Natural killer cell (primary cell): ENCODE measurements around the gene C6orf132. TPM values are rescaled to one million over a fixed set of nuclear protein-coding genes. Genes with fewer than 3 reads are reported as not detected.
A peak's percentile ranks its signal among the peaks of the same experiment; 100 is the strongest.

Experiments
- ATAC-seq, 3 donors: fragments of 150-1000 bp in 2 of 3; fragments of 200-7000 bp in 1 of 3; cut with Tn5 transposase; 1 replicate in 1 of 3; 2 replicates in 2 of 3; pipeline ENCODE4 v1.10.0; 2021; ENCODE audit warnings: mild to moderate bottlenecking in 2 of 3, moderate library complexity in 2 of 3
- DNase-seq, 2 donors: peaks; one replicate each; pipeline versions ENCODE4 v3.0.0 to v3.0.0-alpha.2; 2013 to 2021; ENCODE audit warnings: mixed read lengths in 1 of 2
- H3K27ac ChIP-seq: one replicate; pipeline ENCODE4 v1.5.1; 2013; ENCODE audit warnings: mild to moderate bottlenecking, low read length
- H3K27me3 ChIP-seq: one replicate; pipeline ENCODE4 v1.6.1; 2013; ENCODE audit warnings: low read length; ENCODE audit not compliant: control insufficient read depth, insufficient read depth
- H3K36me3 ChIP-seq: one replicate; pipeline ENCODE4 v1.6.1; 2013; ENCODE audit warnings: low read length; ENCODE audit not compliant: control insufficient read depth, insufficient read depth
- H3K4me1 ChIP-seq: one replicate; pipeline ENCODE4 v1.6.1; 2013; ENCODE audit warnings: low read length; ENCODE audit not compliant: control insufficient read depth, insufficient read depth
- H3K4me3 ChIP-seq: one replicate; pipeline ENCODE4 v1.5.1; 2013; ENCODE audit warnings: low read length
- H3K9me3 ChIP-seq: one replicate; pipeline ENCODE4 v1.6.1; 2013; ENCODE audit warnings: low read length; ENCODE audit not compliant: control insufficient read depth, insufficient read depth
- H3K27ac Mint-ChIP-seq, 2 donors: one replicate each; pipeline ENCODE4 v1.8.0; 2022; ENCODE audit warnings: mild to moderate bottlenecking in 2 of 2, mixed read lengths in 2 of 2, moderate library complexity in 1 of 2
- H3K27me3 Mint-ChIP-seq, 2 donors: one replicate each; pipeline ENCODE4 v1.8.0; 2022; ENCODE audit warnings: low read depth in 2 of 2, mixed read lengths in 2 of 2
- H3K36me3 Mint-ChIP-seq: one replicate; pipeline ENCODE4 v1.8.0; 2022; ENCODE audit warnings: mixed read lengths
- H3K4me1 Mint-ChIP-seq, 2 donors: one replicate each; pipeline ENCODE4 v1.8.0; 2022; ENCODE audit warnings: mixed read lengths in 2 of 2
- H3K4me3 Mint-ChIP-seq: one replicate; pipeline ENCODE4 v1.8.0; 2022; ENCODE audit warnings: mild to moderate bottlenecking, moderate library complexity, mixed read lengths
- H3K9me3 Mint-ChIP-seq, 2 donors: one replicate each; pipeline ENCODE4 v1.8.0; 2022; ENCODE audit warnings: mixed read lengths in 2 of 2
- WGBS: methylation state at CpG from one replicate; pipeline ENCODE4 v1.1.7; 2013; ENCODE audit warnings: missing lambda C conversion rate; ENCODE audit not compliant: insufficient coverage; 5-methylcytosine and 5-hydroxymethylcytosine counted together
- intact Hi-C: fragments of 100-400 bp; cut with micrococcal nuclease; formaldehyde crosslinking; loops from one replicate; pipeline ENCODE4 v1.14.2; 2022
- total RNA-seq, 4 donors: library from RNA; stranded (reverse); fragments of 120-200 nt in 1 of 4; gene quantifications; one replicate each; pipeline versions ENCODE4 v1.2.3 to v1.2.4, GENCODE V29; 2013 to 2022
- TF ChIP-seq, protein P1 (sequence below): fragments of 200-600 bp; IDR thresholded peaks from one replicate; pipeline ENCODE4 v1.8.0; 2022; ENCODE audit warnings: antibody characterized with exemption

The C6orf132 gene
- total RNA-seq, 3 donors from 2014 or later (not counting 1 experiment from before 2014, with no cell fraction given), result 0.05 to 0.15 (median 0.14) TPM

- DNase-seq (no peak), ATAC-seq (no peak)
- H3K4me1 ChIP-seq, result no peaks in the 10 kb centered on the region
- no peak overlapping the region for H3K27ac ChIP-seq
- no peak overlapping the region for H3K4me3 ChIP-seq
- H3K9me3 Mint-ChIP-seq, result no peaks in the 10 kb centered on the region
- peaks cover 30% of the 10 kb centered on the region for H3K36me3 ChIP-seq
- H3K27me3 Mint-ChIP-seq, result no peaks in the 10 kb centered on the region
- H3K4me1 Mint-ChIP-seq, result peaks cover 0 to 7% of the 10 kb centered on the region in 2 donors
- H3K36me3 Mint-ChIP-seq, result peaks cover 8% of the 10 kb centered on the region
- WGBS, result 98% methylated on average over 10 of the region's 10 CpGs
- H3K4me3 Mint-ChIP-seq, result no peak overlapping the region
- H3K27me3 ChIP-seq, result no peaks in the 10 kb centered on the region
- no peaks in the 10 kb centered on the region for H3K9me3 ChIP-seq
- intact Hi-C loops, result loop anchor here (5.0 to 10.0 kb wide), 2 partner anchors 87 to 465 kb away; no protein-coding TSS in a partner anchor
- H3K27ac Mint-ChIP-seq, result no peak overlapping the region
- TF ChIP-seq, protein P1, sequence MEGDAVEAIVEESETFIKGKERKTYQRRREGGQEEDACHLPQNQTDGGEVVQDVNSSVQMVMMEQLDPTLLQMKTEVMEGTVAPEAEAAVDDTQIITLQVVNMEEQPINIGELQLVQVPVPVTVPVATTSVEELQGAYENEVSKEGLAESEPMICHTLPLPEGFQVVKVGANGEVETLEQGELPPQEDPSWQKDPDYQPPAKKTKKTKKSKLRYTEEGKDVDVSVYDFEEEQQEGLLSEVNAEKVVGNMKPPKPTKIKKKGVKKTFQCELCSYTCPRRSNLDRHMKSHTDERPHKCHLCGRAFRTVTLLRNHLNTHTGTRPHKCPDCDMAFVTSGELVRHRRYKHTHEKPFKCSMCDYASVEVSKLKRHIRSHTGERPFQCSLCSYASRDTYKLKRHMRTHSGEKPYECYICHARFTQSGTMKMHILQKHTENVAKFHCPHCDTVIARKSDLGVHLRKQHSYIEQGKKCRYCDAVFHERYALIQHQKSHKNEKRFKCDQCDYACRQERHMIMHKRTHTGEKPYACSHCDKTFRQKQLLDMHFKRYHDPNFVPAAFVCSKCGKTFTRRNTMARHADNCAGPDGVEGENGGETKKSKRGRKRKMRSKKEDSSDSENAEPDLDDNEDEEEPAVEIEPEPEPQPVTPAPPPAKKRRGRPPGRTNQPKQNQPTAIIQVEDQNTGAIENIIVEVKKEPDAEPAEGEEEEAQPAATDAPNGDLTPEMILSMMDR, result no peak
These were observed 62.4 kb downstream of the C6orf132 start for GRCh38 chr6:42079941-42080464.

DNA sequence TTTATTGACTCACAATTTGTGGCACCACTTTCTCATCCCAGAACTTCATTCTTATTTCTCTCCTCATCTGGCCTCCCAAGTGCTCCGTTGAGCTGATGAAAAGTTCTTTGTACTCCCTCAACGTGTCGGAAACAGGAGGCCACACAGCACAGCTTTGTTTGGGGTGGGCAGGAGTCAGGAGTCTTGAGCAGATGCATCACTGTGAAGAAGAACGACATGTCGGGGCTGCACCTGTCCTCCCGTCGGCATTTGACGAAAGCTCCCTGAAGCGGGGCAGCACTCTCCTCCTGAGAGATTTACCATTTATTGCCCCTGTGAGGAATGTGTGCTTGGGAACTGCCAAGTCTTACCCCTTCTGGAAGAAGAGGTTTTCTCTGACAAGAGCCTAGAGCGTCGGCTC is 64.0 kb downstream of the C6orf132 start:
- Mint-ChIP-seq H3K4me1 (peaks cover 0 to 4% of the 10 kb centered on the region in 2 donors), H3K4me3 (no peak overlapping the region), H3K9me3 (no peaks in the 10 kb centered on the region), H3K36me3 (peaks cover 6% of the 10 kb centered on the region), H3K27ac (no peak overlapping the region), H3K27me3 (no peaks in the 10 kb centered on the region)
- DNase-seq, result no peak
- no peak overlapping the region for H3K4me3 ChIP-seq
- H3K27ac ChIP-seq, result no peak overlapping the region
- H3K27me3 ChIP-seq, result no peaks in the 10 kb centered on the region
- H3K9me3 ChIP-seq, result no peaks in the 10 kb centered on the region
- TF ChIP-seq, protein P1, result no peak
- intact Hi-C loops, result loop anchor here (5.0 to 10.0 kb wide), 2 partner anchors 89 to 466 kb away; no protein-coding TSS in a partner anchor
- 96% methylated on average over 11 of the region's 11 CpGs for WGBS
- no peak for ATAC-seq
- H3K36me3 ChIP-seq, result peaks cover 40% of the 10 kb centered on the region
- no peaks in the 10 kb centered on the region for H3K4me1 ChIP-seq

DNA sequence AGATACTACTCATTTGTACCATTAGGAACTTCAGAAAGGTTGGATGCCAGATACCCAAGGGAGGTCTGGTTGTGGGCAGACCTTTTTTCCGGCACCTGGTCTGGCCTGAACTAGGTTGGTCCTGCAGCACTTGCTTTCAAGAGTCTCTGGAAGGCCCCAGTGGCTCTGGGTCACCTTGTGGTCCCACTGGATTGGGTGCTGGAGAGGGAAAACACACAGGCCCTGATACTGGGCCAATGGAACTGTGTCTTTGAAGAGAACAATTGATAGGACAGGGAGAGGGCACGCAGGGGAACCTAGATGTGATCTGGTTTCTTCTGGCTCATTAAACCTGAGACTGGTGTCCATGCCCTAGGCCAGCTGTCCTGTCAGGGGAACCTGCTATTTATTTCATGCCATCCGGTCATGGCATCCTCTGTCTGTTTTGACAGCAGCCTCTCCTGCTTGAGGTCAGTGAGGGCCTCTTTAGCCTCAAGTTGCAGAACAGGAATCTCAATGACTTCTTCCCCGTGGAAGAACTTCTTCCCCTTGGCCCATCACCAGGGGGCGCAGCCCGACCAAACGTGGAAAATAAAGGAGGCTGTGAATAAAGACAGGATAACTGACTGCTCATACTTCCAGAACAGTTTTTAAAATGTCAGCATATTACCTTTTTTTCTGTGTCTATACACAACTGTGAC is 67.1 kb downstream of the C6orf132 start:
- no peak overlapping the region for H3K4me3 ChIP-seq
- no peaks in the 10 kb centered on the region for H3K27me3 ChIP-seq
- WGBS, result 54% methylated on average over 7 of the region's 7 CpGs
- no peaks in the 10 kb centered on the region for H3K4me1 Mint-ChIP-seq
- no peak overlapping the region for H3K27ac Mint-ChIP-seq
- intact Hi-C loops, result loop anchor here (5.0 to 10.0 kb wide), 2 partner anchors 92 to 470 kb away; no protein-coding TSS in a partner anchor
- DNase-seq (peak; percentile 37 to 62), ATAC-seq (no peak)
- peaks cover 53% of the 10 kb centered on the region for H3K36me3 ChIP-seq
- no peaks in the 10 kb centered on the region for H3K36me3 Mint-ChIP-seq
- no peaks in the 10 kb centered on the region for H3K27me3 Mint-ChIP-seq
- TF ChIP-seq, protein P1, result peak; percentile 43
- H3K27ac ChIP-seq, result no peak overlapping the region
- H3K4me3 Mint-ChIP-seq, result no peak overlapping the region
- H3K9me3 Mint-ChIP-seq, result no peaks in the 10 kb centered on the region
- no peaks in the 10 kb centered on the region for H3K9me3 ChIP-seq
- no peaks in the 10 kb centered on the region for H3K4me1 ChIP-seq
